Rectal smooth muscle tissue (tissue), 1 donor: ENCODE data around the gene BACE2.

Source experiments
- H3K27ac ChIP-seq: one replicate; pipeline ENCODE4 v1.7.0; 2013; ENCODE audit warnings: low read depth, low read length, inconsistent platforms
- H3K27me3 ChIP-seq: one replicate; pipeline ENCODE4 v1.7.0; 2013; ENCODE audit warnings: low read length; ENCODE audit not compliant: control insufficient read depth, insufficient read depth
- H3K36me3 ChIP-seq: one replicate; pipeline ENCODE4 v1.7.0; 2013; ENCODE audit warnings: low read length; ENCODE audit not compliant: control insufficient read depth, insufficient read depth
- H3K4me1 ChIP-seq: one replicate; pipeline ENCODE4 v1.7.0; 2013; ENCODE audit warnings: low read length; ENCODE audit not compliant: control insufficient read depth, insufficient read depth
- H3K4me3 ChIP-seq: one replicate; pipeline ENCODE4 v1.7.0; 2013; ENCODE audit warnings: low read length
- H3K9ac ChIP-seq: one replicate; pipeline ENCODE4 v1.7.0; 2013; ENCODE audit warnings: low read length

The BACE2 gene

DNA sequence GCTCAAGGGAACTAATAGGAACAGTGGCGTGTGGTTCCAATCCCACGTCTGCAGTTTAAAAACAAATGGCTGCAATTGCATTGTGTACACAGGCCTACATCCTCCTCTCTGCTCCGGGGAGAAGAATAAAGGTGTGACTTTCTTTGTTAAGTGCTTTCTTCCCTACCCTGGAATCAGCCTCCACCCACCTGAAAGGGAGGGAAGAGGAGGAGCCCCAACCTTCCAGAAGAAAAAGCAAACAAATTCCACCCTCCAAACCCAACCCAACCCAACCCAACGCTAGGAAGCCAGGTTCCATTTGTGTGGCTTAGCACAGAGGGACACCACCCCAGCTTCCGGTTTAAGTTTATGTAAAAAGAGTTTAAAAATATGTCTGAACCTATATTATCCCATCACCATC is 11.8 kb upstream of the BACE2 start:
- Histone ChIP-seq H3K27me3 (no peaks in the 10 kb centered on the region), H3K27ac (no peak overlapping the region), H3K9ac (no peak overlapping the region), H3K4me3 (no peak overlapping the region), H3K4me1 (no peaks in the 10 kb centered on the region), H3K36me3 (no peaks in the 10 kb centered on the region)

DNA sequence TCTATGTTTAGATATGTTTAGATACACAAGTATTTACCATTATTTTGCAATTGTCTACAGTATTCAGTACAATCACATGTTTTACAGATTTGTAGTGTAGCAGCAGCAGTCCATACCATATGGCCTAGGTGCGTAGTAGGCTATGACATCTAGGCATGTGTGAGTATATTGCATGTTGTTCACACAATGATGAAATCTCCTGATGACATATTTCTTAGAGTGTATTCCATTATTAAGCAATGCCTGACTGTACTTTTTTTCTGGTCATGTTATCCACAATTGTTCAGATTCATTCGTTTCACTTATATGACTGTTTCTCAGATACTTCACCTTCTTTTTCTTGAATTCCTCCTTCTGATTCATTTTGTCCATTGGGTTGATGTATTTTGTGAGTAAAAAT is 9.9 kb upstream of the BACE2 start:
- Histone ChIP-seq H3K27me3 (no peaks in the 10 kb centered on the region), H3K27ac (no peak overlapping the region), H3K9ac (no peak overlapping the region), H3K36me3 (no peaks in the 10 kb centered on the region), H3K4me1 (no peaks in the 10 kb centered on the region), H3K4me3 (no peak overlapping the region)

DNA sequence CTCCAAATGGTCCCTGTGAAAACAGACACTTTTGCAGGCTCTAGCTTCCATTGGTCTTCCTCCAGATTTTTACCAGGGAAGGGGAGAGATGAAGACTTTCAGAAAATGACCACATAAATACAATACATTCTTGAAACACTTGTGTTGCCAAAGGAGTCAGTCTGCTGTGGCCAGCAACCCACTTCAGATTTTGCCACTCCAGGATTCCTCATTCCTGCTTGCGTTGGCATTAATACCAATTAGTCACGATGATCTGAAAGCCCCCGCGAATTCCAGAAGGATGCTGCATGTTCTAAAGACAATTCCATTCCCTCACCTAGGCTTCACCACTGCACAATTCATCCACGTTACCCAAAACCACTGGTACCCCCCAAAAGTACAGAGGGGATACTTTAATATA is 7.9 kb upstream of the BACE2 start:
- H3K9ac ChIP-seq: no peak overlapping the region
- no peaks in the 10 kb centered on the region for H3K27me3 ChIP-seq
- no peak overlapping the region for H3K27ac ChIP-seq
- H3K36me3 ChIP-seq: no peaks in the 10 kb centered on the region
- no peaks in the 10 kb centered on the region for H3K4me1 ChIP-seq
- H3K4me3 ChIP-seq: no peak overlapping the region

DNA sequence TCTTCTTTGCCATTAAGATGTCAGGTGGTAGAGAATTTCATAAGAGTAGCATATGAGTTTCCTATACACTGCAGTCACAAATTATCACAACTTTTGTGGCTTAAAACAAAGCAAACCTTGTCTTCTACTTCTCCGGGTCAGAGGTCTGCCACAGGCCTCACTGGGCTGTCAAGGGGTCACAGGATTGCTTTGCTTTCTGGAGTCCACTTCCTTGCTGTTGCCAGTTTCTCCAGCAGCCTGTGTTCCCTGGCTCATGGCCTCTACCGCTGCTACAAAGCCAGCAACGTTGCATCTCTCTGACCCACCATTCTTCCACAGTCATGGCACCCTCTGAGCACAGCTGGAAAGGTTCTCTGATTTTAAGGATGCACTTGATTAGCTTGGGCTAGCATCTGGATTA is 6.5 kb upstream of the BACE2 start:
- Histone ChIP-seq H3K27me3 (no peaks in the 10 kb centered on the region), H3K9ac (no peak overlapping the region), H3K36me3 (no peaks in the 10 kb centered on the region), H3K27ac (no peak overlapping the region), H3K4me3 (no peak overlapping the region), H3K4me1 (no peaks in the 10 kb centered on the region)

DNA sequence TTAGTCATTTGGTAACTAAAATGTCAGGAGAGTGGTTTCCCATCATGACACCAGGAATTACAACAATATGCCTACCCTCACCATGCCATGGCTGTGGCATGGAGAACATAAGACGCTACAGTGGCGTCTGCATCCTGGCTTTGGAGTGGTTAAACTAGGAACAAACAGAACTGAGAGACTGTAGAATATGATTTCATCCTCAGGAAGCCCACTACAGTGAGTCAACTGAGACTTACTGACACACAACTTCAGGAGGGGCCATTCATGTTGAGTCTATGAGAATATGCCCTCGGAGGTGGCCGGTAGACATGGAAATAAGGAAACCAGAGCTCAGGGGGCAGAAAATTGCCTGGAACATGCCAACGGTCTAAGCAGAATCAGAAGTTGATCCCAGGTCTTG is 5.9 kb upstream of the BACE2 start:
- H3K36me3 ChIP-seq: no peaks in the 10 kb centered on the region
- no peak overlapping the region for H3K27ac ChIP-seq
- H3K9ac ChIP-seq: no peak overlapping the region
- no peak overlapping the region for H3K4me3 ChIP-seq
- H3K27me3 ChIP-seq: no peaks in the 10 kb centered on the region
- no peaks in the 10 kb centered on the region for H3K4me1 ChIP-seq

DNA sequence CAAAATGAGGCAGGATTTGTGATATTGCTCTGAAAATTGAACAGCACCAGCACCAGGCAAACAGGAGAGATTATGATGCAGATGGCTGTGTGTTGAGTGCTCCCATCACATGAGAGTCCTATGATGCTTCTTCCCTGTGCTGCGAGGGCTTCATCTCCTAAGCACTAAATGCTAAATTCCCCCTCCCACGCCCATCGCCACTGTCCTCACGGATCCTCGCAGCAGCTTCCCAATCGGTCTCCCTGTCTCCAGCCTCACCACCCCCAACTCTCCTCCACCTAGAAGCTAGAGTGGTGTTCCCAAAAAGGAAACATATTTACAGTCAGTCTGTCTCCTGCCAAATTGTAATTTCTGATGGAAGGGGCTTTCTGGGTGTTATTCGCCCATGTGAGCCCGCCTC is 4.9 kb upstream of the BACE2 start:
- Histone ChIP-seq H3K36me3 (no peaks in the 10 kb centered on the region), H3K4me1 (no peaks in the 10 kb centered on the region), H3K27ac (no peak overlapping the region), H3K9ac (no peak overlapping the region), H3K4me3 (no peak overlapping the region), H3K27me3 (no peaks in the 10 kb centered on the region)

DNA sequence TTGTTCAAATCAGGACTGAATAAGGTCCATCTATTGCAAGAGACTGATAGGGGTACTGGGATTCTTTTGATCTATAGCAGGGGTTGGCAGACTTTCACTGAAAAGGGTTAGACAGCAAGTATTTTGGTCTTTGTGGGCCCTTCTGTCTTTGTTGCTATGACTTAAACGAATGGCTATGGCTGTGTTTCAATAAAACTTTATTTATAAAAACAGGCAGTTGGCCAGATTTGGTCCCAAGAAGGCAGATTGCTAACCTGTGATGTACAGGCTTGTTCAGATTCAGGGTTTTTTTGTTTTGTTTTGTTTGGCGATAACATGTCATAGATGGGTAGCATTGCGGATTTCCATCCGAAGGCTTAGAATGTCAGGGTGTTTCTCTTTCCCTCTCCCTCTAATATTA is 3.9 kb upstream of the BACE2 start:
- Histone ChIP-seq H3K27me3 (no peaks in the 10 kb centered on the region), H3K9ac (no peak overlapping the region), H3K36me3 (no peaks in the 10 kb centered on the region), H3K4me1 (no peaks in the 10 kb centered on the region), H3K4me3 (no peak overlapping the region), H3K27ac (no peak overlapping the region)

DNA sequence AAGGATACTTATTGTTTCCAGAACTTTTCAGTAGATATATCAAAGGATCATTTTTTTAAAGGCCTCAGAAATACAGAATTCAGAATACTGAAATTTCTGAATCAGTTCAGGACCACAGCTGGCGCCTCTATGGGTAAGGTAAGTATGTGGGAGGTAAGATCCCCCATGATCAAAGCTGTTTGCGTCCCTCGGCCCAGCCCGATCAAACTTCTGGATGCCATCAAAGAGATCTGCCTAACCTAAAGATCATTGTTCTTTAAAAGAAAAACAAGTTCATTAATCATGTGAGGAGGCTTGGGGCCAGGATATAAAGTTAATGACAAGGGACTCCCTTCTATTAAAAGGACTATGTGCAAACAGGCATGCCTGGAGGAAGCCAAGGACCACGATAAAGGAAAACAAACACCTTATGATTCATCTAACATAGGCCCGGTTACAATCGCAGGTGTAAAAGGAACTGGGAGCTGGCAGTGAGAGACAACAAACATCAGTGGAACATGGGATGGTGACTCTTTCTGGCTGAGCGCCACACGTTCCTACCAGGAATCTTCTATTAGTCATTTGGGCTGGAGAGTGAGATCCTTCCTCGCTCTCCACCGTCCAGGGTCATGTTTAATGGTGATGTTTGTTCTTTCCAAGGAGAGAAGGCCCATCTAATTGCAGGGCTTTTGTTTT is 2.8 kb upstream of the BACE2 start:
- no peak overlapping the region for H3K27ac ChIP-seq
- H3K36me3 ChIP-seq: no peaks in the 10 kb centered on the region
- H3K4me3 ChIP-seq: no peak overlapping the region
- H3K4me1 ChIP-seq: peaks cover 5% of the 10 kb centered on the region
- H3K27me3 ChIP-seq: no peaks in the 10 kb centered on the region
- H3K9ac ChIP-seq: no peak overlapping the region

DNA sequence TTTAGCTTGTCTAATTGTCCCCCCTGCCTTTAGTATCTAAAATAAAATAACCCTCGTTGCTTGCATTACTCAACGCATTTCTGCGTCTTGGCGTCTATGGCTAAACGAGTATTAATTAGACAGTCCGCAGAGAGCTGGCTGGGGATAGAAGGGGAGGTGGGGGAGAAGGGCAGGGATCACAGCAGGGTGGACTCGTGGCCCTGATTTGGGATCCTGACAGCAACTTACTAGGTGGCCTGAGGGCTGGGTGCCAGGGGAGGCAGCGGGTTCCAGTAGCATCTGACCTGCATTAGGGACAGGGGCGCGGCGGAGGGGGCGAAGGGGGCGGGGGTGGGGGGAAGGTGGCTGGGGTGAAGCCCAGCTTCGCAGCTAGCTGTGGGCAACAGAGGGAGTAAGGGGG is 1.1 kb upstream of the BACE2 start:
- H3K9ac ChIP-seq: no peak overlapping the region
- H3K4me3 ChIP-seq: peak overlapping the region; percentile 63
- peaks cover 5% of the 10 kb centered on the region for H3K4me1 ChIP-seq
- peak overlapping the region; percentile 94 for H3K27ac ChIP-seq
- no peaks in the 10 kb centered on the region for H3K27me3 ChIP-seq
- H3K36me3 ChIP-seq: no peaks in the 10 kb centered on the region

DNA sequence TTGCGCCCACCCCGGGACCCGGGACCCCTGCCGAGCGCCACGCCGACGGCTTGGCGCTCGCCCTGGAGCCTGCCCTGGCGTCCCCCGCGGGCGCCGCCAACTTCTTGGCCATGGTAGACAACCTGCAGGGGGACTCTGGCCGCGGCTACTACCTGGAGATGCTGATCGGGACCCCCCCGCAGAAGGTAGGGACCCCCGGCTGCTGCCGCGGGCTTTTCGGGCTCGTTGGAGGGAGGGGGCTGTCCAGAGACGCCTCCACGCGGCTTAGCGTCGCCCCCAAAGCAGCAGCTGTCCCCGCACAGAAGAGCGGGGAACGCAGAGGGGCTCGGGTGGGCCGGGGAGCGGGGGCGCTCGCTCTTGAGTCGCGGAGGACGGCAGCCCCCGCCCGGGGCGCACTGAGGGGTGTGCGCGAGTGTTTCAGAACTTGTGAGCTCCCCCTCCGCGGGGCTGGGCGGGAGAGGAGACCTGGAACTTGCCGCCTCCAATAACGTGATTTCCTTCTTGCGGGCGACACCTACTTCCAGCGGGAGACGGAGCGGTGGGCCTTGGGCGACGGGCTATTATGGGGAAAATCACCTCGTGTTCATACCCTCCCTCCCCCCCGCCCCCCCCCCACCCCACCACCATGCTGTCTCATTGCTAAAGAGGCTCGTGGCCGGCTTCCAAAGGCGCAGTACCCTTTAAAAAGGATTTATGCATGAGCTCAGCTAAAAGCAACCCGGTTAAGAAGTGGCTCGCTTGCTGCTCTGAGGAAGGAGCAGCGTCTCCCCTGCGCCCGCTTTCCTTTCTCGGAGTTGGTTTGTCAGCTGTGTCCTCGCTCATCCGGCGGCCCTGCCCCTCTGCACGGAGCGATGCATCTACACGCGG is 664 bp downstream of the BACE2 start:
- H3K9ac ChIP-seq: peak overlapping the region; percentile 32
- H3K4me3 ChIP-seq: peak overlapping the region; percentile 73
- H3K4me1 ChIP-seq: peaks cover 5% of the 10 kb centered on the region
- H3K27me3 ChIP-seq: no peaks in the 10 kb centered on the region
- no peaks in the 10 kb centered on the region for H3K36me3 ChIP-seq
- peak overlapping the region; percentile 94 for H3K27ac ChIP-seq

DNA sequence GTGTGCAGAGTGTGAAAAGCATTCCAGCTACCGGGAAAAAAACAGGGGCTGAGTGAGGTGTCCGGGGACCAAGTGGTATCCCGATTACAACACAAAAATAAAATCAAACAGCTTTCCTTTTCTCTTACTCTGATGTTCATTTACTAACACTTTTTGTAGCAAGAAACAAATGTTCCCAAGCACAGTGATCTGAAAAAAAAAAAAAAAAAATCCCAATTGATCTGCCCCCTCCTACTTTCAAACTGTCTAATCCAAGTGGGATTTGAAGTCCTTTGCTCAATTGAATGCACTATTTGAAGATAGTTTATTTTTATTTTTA is 1.3 kb downstream of the BACE2 start:
- Histone ChIP-seq H3K36me3 (no peaks in the 10 kb centered on the region), H3K27me3 (no peaks in the 10 kb centered on the region), H3K4me3 (peak overlapping the region; percentile 73), H3K9ac (no peak overlapping the region), H3K4me1 (peaks cover 5% of the 10 kb centered on the region), H3K27ac (peak overlapping the region; percentile 52)

DNA sequence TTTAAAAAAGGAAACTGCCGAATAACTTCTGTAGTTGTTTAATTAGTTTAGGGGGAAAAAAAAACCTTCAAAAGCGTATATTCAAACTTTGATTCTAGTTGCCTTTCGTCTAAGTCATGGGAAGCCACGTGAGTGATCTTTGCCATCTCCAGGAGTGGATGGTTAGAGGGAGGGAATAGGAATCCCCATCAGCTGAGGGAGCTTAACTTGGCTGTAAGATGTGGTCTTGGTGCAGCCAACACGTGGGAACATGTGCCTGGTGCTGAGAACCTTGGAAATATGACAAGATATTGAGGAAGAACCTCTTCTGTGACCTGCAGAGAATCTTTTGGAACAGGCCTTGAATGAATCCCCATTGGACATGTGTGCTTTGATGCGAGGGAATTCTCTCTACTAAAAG is 1.7 kb downstream of the BACE2 start:
- Histone ChIP-seq H3K4me1 (peaks cover 5% of the 10 kb centered on the region), H3K4me3 (peak overlapping the region; percentile 16), H3K9ac (no peak overlapping the region), H3K27ac (peak overlapping the region; percentile 57), H3K36me3 (no peaks in the 10 kb centered on the region), H3K27me3 (no peaks in the 10 kb centered on the region)

DNA sequence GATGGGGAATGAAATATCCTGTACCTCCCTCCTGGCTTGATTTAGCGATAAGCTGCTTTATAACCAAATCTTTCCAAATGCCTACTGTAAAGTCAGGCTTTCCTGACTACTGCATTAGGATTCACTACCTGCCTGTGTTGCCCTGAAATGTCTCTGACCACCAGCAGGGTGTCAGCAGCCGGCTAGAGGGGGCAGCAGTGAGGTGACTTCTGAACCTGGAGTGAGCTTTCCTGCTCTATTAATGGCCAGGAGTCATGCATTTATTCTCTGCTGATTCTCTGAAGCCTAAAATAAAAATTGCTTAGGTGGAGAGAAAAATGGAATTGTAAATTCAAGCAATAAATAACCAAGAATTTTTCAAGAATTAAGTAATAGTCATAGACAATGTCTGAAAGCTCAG is 2.5 kb downstream of the BACE2 start:
- Histone ChIP-seq H3K4me3 (no peak overlapping the region), H3K9ac (no peak overlapping the region)

More for the DNA sequence above, 2.5 kb downstream of the BACE2 start:
- Histone ChIP-seq H3K27ac (no peak overlapping the region), H3K36me3 (no peaks in the 10 kb centered on the region), H3K27me3 (no peaks in the 10 kb centered on the region), H3K4me1 (peaks cover 5% of the 10 kb centered on the region)
